ENCODE results near the gene PER1.
"Not testable (repeated sequence)": the region's sequence is repeated elsewhere in the genome, so short reads cannot be mapped to it uniquely, and the experiment has no call there.

Gene PER1
- 1.5 to 79.3 (median 10.2) reads per million in 17 experiments for total RNA-seq

- DNase-seq: peak; percentile 97 to 98 (median 98)
Observed at GRCh38 chr17:8152112-8152775, at the start of gene PER1. Gene PER1 (minus strand): TSS chr17:8152404. CDS start chr17:8150706, 1,698 bp downstream.

- DNase-seq: peak; percentile 72 to 82 (median 82)
Observed at GRCh38 chr17:8192070-8192815, 40.0 kb upstream of the PER1 start.

- DNase-seq: no peak
Observed at GRCh38 chr17:8190506-8190905, 38.3 kb upstream of the PER1 start.

- DNase-seq: peak; percentile 97 to 99 (median 98)
Observed at GRCh38 chr17:8189711-8190477, 37.7 kb upstream of the PER1 start, which contains the start of gene BORCS6. Gene BORCS6 (minus strand): TSS chr17:8190180. CDS start chr17:8190140, 40 bp downstream.

GRCh38 chr17:8189041-8189710 is 37.0 kb upstream of the PER1 start:
- DNase-seq: peak in 3 of 4 experiments; percentile 20 to 51 (median 32)

- peak in 1 of 4 experiments; percentile 32 for DNase-seq
Observed at GRCh38 chr17:8188263-8188839, 36.1 kb upstream of the PER1 start.

GRCh38 chr17:8187517-8188262 is 35.5 kb upstream of the PER1 start:
- peak; percentile 94 to 98 (median 97) for DNase-seq

GRCh38 chr17:8186787-8187516 is 34.7 kb upstream of the PER1 start:
- peak; percentile 91 to 94 (median 92) for DNase-seq

GRCh38 chr17:8186446-8186786 is 34.2 kb upstream of the PER1 start:
- no peak for DNase-seq

GRCh38 chr17:8185582-8186445 is 33.6 kb upstream of the PER1 start:
- DNase-seq: peak; percentile 77 to 90 (median 84)

- DNase-seq: no peak
Observed at GRCh38 chr17:8176998-8177731, 25.0 kb upstream of the PER1 start.

GRCh38 chr17:8176197-8176940 is 24.2 kb upstream of the PER1 start, which contains the start of gene TMEM107:
Gene TMEM107 (minus strand): TSS chr17:8176380. CDS start chr17:8176286, 94 bp downstream.
- DNase-seq: peak; percentile 89 to 97 (median 94)

- DNase-seq: peak; percentile 40 to 72 (median 54)
Observed at GRCh38 chr17:8175795-8176196, 23.6 kb upstream of the PER1 start.

- DNase-seq: no peak
Observed at GRCh38 chr17:8173871-8174322, 21.7 kb upstream of the PER1 start.

GRCh38 chr17:8173056-8173870 is 21.1 kb upstream of the PER1 start:
- DNase-seq: peak; percentile 91 to 98 (median 94)

- DNase-seq: not testable (repeated sequence)
Observed at GRCh38 chr17:8170186-8170585, 18.0 kb upstream of the PER1 start.

GRCh38 chr17:8167526-8167925 is 15.3 kb upstream of the PER1 start:
- no peak for DNase-seq
